ENCODE measurements around the gene CDK4.

Gene CDK4

GRCh38 chr12:57736741-57737466, 15.2 kb downstream of the CDK4 start:
- FAIRE-seq: no peak

- FAIRE-seq: no peak
Measured at GRCh38 chr12:57735952-57736740, 16.0 kb downstream of the CDK4 start.

- no peak for FAIRE-seq
Measured at GRCh38 chr12:57735198-57735855, 16.8 kb downstream of the CDK4 start.

- FAIRE-seq: no peak
Measured at GRCh38 chr12:57734591-57734990, 17.5 kb downstream of the CDK4 start.

- no peak for FAIRE-seq
Measured at GRCh38 chr12:57733928-57734327, 18.2 kb downstream of the CDK4 start.

GRCh38 chr12:57732726-57733593, 19.1 kb downstream of the CDK4 start:
- FAIRE-seq: no peak

GRCh38 chr12:57732270-57732669, 19.8 kb downstream of the CDK4 start:
- FAIRE-seq: no peak

- FAIRE-seq: no peak
Measured at GRCh38 chr12:57731411-57732080, 20.6 kb downstream of the CDK4 start.

GRCh38 chr12:57730336-57731067, 21.6 kb downstream of the CDK4 start:
- FAIRE-seq: no peak

- no peak for FAIRE-seq
Measured at GRCh38 chr12:57729321-57729844, 22.7 kb downstream of the CDK4 start.

GRCh38 chr12:57727758-57728395, 24.2 kb downstream of the CDK4 start:
- FAIRE-seq: no peak

GRCh38 chr12:57726884-57727757, 25.0 kb downstream of the CDK4 start:
- FAIRE-seq: no peak

GRCh38 chr12:57726151-57726883, 25.8 kb downstream of the CDK4 start:
- FAIRE-seq: no peak

GRCh38 chr12:57725851-57726150, 26.3 kb downstream of the CDK4 start:
- no peak for FAIRE-seq

GRCh38 chr12:57724936-57725740, 27.0 kb downstream of the CDK4 start:
- FAIRE-seq: no peak

- FAIRE-seq: no peak
Measured at GRCh38 chr12:57724003-57724935, 27.8 kb downstream of the CDK4 start.

- no peak for FAIRE-seq
Measured at GRCh38 chr12:57723630-57723962, 28.5 kb downstream of the CDK4 start.

All from G401.6 (cell line).